ENCODE measurements around the gene ASIC5.
"Not testable (repeated sequence)": the region's sequence is repeated elsewhere in the genome, so short reads cannot be mapped to it uniquely, and the experiment has no call there.

Gene ASIC5

GRCh38 chr4:155799794-155800123 is 66.3 kb downstream of the ASIC5 start:
- WGBS: 96% methylated on average over 6 of the region's 8 CpGs
- H2BK12ac ChIP-seq (ENCODE audit: low read length in 2 of 2): no peak overlapping the region
- H3K4me1 ChIP-seq (ENCODE audit: control insufficient read depth, insufficient read depth, low read depth, low read length): peaks cover 1% of the 10 kb centered on the region
- no peaks in the 10 kb centered on the region for H3K79me1 ChIP-seq (replicated peaks; ENCODE audit: low read length, poor library complexity, severe bottlenecking)
- no peak overlapping the region for H3K27ac ChIP-seq (ENCODE audit: low read length, poor library complexity, severe bottlenecking)
- H4K91ac ChIP-seq (ENCODE audit: low read length): no peak overlapping the region
- H2AK5ac ChIP-seq (ENCODE audit: low read length, severe bottlenecking): no peak overlapping the region
- H3K14ac ChIP-seq (ENCODE audit: low read length in 2 of 2): no peak overlapping the region
- H3K27me3 ChIP-seq (ENCODE audit: control insufficient read depth in 1 of 2, insufficient read depth in 1 of 2, low read length in 2 of 2): no peaks in the 10 kb centered on the region
- H3K4ac ChIP-seq (ENCODE audit: low read depth in 1 of 2, low read length in 2 of 2): no peak overlapping the region
- no peak overlapping the region for H3K9ac ChIP-seq (ENCODE audit: low read length)
- H3K4me3 ChIP-seq (ENCODE audit: insufficient read depth in 1 of 2, low read depth in 1 of 2, low read length in 2 of 2): no peak overlapping the region
- H2BK120ac ChIP-seq (ENCODE audit: low read depth, low read length): no peak overlapping the region
- no peak for DNase-seq
- no peak overlapping the region for H3K18ac ChIP-seq (ENCODE audit: low read depth in 1 of 2, low read length in 2 of 2)
- H3K23ac ChIP-seq (ENCODE audit: low read length in 2 of 2): no peak overlapping the region
- no peaks in the 10 kb centered on the region for H3K9me3 ChIP-seq (ENCODE audit: control insufficient read depth, low read length)
- H3K4me2 ChIP-seq (ENCODE audit: low read length, poor library complexity, severe bottlenecking): no peak overlapping the region
- no peak overlapping the region for H2AFZ ChIP-seq (ENCODE audit: low read depth, low read length)
- no peak overlapping the region for H2BK15ac ChIP-seq (ENCODE audit: low read depth, poor library complexity, severe bottlenecking)
- H3K36me3 ChIP-seq (ENCODE audit: control insufficient read depth in 1 of 2, insufficient read depth in 2 of 2, low read depth in 1 of 2, low read length in 2 of 2): peaks cover 4 to 11% of the 10 kb centered on the region in 2 experiments
- H2BK5ac ChIP-seq (ENCODE audit: low read depth, low read length, poor library complexity, severe bottlenecking): no peak overlapping the region
- H4K8ac ChIP-seq (ENCODE audit: low read length): no peak overlapping the region

GRCh38 chr4:155799116-155799793 is 66.8 kb downstream of the ASIC5 start:
- H3K27ac ChIP-seq (ENCODE audit: low read length, poor library complexity, severe bottlenecking): no peak overlapping the region
- no peak overlapping the region for H3K9ac ChIP-seq (ENCODE audit: low read length)
- H3K36me3 ChIP-seq (ENCODE audit: control insufficient read depth in 1 of 2, insufficient read depth in 2 of 2, low read depth in 1 of 2, low read length in 2 of 2): peaks cover 4 to 11% of the 10 kb centered on the region in 2 experiments
- H3K23ac ChIP-seq (ENCODE audit: low read length in 2 of 2): no peak overlapping the region
- H2BK5ac ChIP-seq (ENCODE audit: low read depth, low read length, poor library complexity, severe bottlenecking): no peak overlapping the region
- H3K79me1 ChIP-seq (replicated peaks; ENCODE audit: low read length, poor library complexity, severe bottlenecking): no peaks in the 10 kb centered on the region
- DNase-seq: no peak
- H2AFZ ChIP-seq (ENCODE audit: low read depth, low read length): no peak overlapping the region
- WGBS: 100% methylated on average over 3 of the region's 5 CpGs
- peak overlapping the region in 1 of 2 experiments; percentile 31 for H2BK12ac ChIP-seq (ENCODE audit: low read length in 2 of 2)
- H3K4me2 ChIP-seq (ENCODE audit: low read length, poor library complexity, severe bottlenecking): no peak overlapping the region
- H2BK15ac ChIP-seq (ENCODE audit: low read depth, poor library complexity, severe bottlenecking): no peak overlapping the region
- H3K27me3 ChIP-seq (ENCODE audit: control insufficient read depth in 1 of 2, insufficient read depth in 1 of 2, low read length in 2 of 2): no peaks in the 10 kb centered on the region
- no peak overlapping the region for H3K4ac ChIP-seq (ENCODE audit: low read depth in 1 of 2, low read length in 2 of 2)
- H3K9me3 ChIP-seq (ENCODE audit: control insufficient read depth, low read length): no peaks in the 10 kb centered on the region
- H3K18ac ChIP-seq (ENCODE audit: low read depth in 1 of 2, low read length in 2 of 2): no peak overlapping the region
- H3K14ac ChIP-seq (ENCODE audit: low read length in 2 of 2): no peak overlapping the region
- no peak overlapping the region for H3K4me3 ChIP-seq (ENCODE audit: insufficient read depth in 1 of 2, low read depth in 1 of 2, low read length in 2 of 2)
- no peak overlapping the region for H4K8ac ChIP-seq (ENCODE audit: low read length)
- no peak overlapping the region for H2BK120ac ChIP-seq (ENCODE audit: low read depth, low read length)
- H4K91ac ChIP-seq (ENCODE audit: low read length): no peak overlapping the region
- no peak overlapping the region for H2AK5ac ChIP-seq (ENCODE audit: low read length, severe bottlenecking)
- peaks cover 1% of the 10 kb centered on the region for H3K4me1 ChIP-seq (ENCODE audit: control insufficient read depth, insufficient read depth, low read depth, low read length)

GRCh38 chr4:155797581-155797980 is 68.5 kb downstream of the ASIC5 start:
- not testable (repeated sequence) for H3K9me3 ChIP-seq (ENCODE audit: control insufficient read depth, low read length); DNase-seq; H4K91ac ChIP-seq (ENCODE audit: low read length); H3K4ac ChIP-seq (ENCODE audit: low read depth in 1 of 2, low read length in 2 of 2); H3K4me1 ChIP-seq (ENCODE audit: control insufficient read depth, insufficient read depth, low read depth, low read length); H3K79me1 ChIP-seq (replicated peaks; ENCODE audit: low read length, poor library complexity, severe bottlenecking); H3K9ac ChIP-seq (ENCODE audit: low read length); H3K14ac ChIP-seq (ENCODE audit: low read length in 2 of 2); H4K8ac ChIP-seq (ENCODE audit: low read length); H2AK5ac ChIP-seq (ENCODE audit: low read length, severe bottlenecking); H3K27me3 ChIP-seq (ENCODE audit: control insufficient read depth in 1 of 2, insufficient read depth in 1 of 2, low read length in 2 of 2); H2AFZ ChIP-seq (ENCODE audit: low read depth, low read length); H2BK120ac ChIP-seq (ENCODE audit: low read depth, low read length); H3K18ac ChIP-seq (ENCODE audit: low read depth in 1 of 2, low read length in 2 of 2); H2BK5ac ChIP-seq (ENCODE audit: low read depth, low read length, poor library complexity, severe bottlenecking); H3K4me3 ChIP-seq (ENCODE audit: insufficient read depth in 1 of 2, low read depth in 1 of 2, low read length in 2 of 2); H3K23ac ChIP-seq (ENCODE audit: low read length in 2 of 2); H3K4me2 ChIP-seq (ENCODE audit: low read length, poor library complexity, severe bottlenecking); H3K27ac ChIP-seq (ENCODE audit: low read length, poor library complexity, severe bottlenecking); H2BK12ac ChIP-seq (ENCODE audit: low read length in 2 of 2); H2BK15ac ChIP-seq (ENCODE audit: low read depth, poor library complexity, severe bottlenecking)
- H3K36me3 ChIP-seq (ENCODE audit: control insufficient read depth in 1 of 2, insufficient read depth in 2 of 2, low read depth in 1 of 2, low read length in 2 of 2): peaks cover 4 to 15% of the 10 kb centered on the region in 2 experiments
- WGBS: no CpG with 5 or more reads among the region's 4 CpGs

- no peaks in the 10 kb centered on the region for H3K79me1 ChIP-seq (replicated peaks; ENCODE audit: low read length, poor library complexity, severe bottlenecking)
- no peaks in the 10 kb centered on the region for H3K9me3 ChIP-seq (ENCODE audit: control insufficient read depth, low read length)
- peaks cover 0 to 9% of the 10 kb centered on the region in 2 experiments for H3K36me3 ChIP-seq (ENCODE audit: control insufficient read depth in 1 of 2, insufficient read depth in 2 of 2, low read depth in 1 of 2, low read length in 2 of 2)
- no peak overlapping the region for H4K91ac ChIP-seq (ENCODE audit: low read length)
- no peak overlapping the region for H3K18ac ChIP-seq (ENCODE audit: low read depth in 1 of 2, low read length in 2 of 2)
- no peak overlapping the region for H3K9ac ChIP-seq (ENCODE audit: low read length)
- no peak overlapping the region for H2BK12ac ChIP-seq (ENCODE audit: low read length in 2 of 2)
- no peak overlapping the region for H3K4me3 ChIP-seq (ENCODE audit: insufficient read depth in 1 of 2, low read depth in 1 of 2, low read length in 2 of 2)
- H2BK5ac ChIP-seq (ENCODE audit: low read depth, low read length, poor library complexity, severe bottlenecking): no peak overlapping the region
- WGBS: 52% methylated on average over 3 of the region's 3 CpGs
- H3K27ac ChIP-seq (ENCODE audit: low read length, poor library complexity, severe bottlenecking): no peak overlapping the region
- H3K27me3 ChIP-seq (ENCODE audit: control insufficient read depth in 1 of 2, insufficient read depth in 1 of 2, low read length in 2 of 2): no peaks in the 10 kb centered on the region
- DNase-seq: peak; percentile 49
- H2BK15ac ChIP-seq (ENCODE audit: low read depth, poor library complexity, severe bottlenecking): no peak overlapping the region
- H2AFZ ChIP-seq (ENCODE audit: low read depth, low read length): no peak overlapping the region
- H3K4ac ChIP-seq (ENCODE audit: low read depth in 1 of 2, low read length in 2 of 2): no peak overlapping the region
- H3K14ac ChIP-seq (ENCODE audit: low read length in 2 of 2): no peak overlapping the region
- H3K4me2 ChIP-seq (ENCODE audit: low read length, poor library complexity, severe bottlenecking): no peak overlapping the region
- H4K8ac ChIP-seq (ENCODE audit: low read length): no peak overlapping the region
- no peak overlapping the region for H2BK120ac ChIP-seq (ENCODE audit: low read depth, low read length)
- no peak overlapping the region for H2AK5ac ChIP-seq (ENCODE audit: low read length, severe bottlenecking)
- peaks cover 1% of the 10 kb centered on the region for H3K4me1 ChIP-seq (ENCODE audit: control insufficient read depth, insufficient read depth, low read depth, low read length)
- H3K23ac ChIP-seq (ENCODE audit: low read length in 2 of 2): no peak overlapping the region
Measured at GRCh38 chr4:155795991-155796390, 70.1 kb downstream of the ASIC5 start.
